Thyroid gland (tissue), 4 donors: Measurements from ENCODE around the gene C11orf54.

ENCODE experiments used
- POLR2A ChIP-seq, 2 donors: fragments of 450-650 bp; IDR thresholded peaks; one replicate each; pipeline ENCODE4 v1.6.1; 2017; ENCODE audit warnings: antibody characterized with exemption in 2 of 2, mild to moderate bottlenecking in 2 of 2, moderate library complexity in 1 of 2
- TF ChIP-seq, protein P1 (sequence below), 6 experiments: fragments of 200-600 bp in 3 of 6; fragments of 450-650 bp in 3 of 6; sonication (generic) in 3 of 6; IDR thresholded peaks; one replicate each; pipeline ENCODE4 v1.5.1; 2016 to 2019; ENCODE audit warnings: antibody characterized with exemption in 6 of 6, mild to moderate bottlenecking in 2 of 6, inconsistent platforms in 1 of 6, moderate library complexity in 1 of 6

DNA sequence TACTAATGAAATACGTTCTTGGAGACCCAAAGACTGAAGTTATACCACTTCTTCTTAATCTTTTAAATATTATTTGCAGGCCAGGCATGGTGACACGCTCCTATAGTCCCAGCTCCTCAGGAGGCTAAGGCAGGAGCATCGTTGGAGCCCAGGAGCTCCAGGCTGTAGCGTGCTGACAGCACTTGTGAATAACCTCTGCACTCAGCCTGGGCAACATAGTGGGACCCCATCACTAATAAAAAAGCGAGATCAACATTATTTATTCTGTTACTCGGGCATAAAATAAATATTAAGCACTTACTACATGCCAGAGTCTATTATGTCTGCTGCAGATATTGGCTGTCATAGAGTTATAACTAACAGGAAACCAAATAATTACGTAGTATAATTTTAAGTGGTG is 41.9 kb downstream of the C11orf54 start:
- TF ChIP-seq, protein P1, sequence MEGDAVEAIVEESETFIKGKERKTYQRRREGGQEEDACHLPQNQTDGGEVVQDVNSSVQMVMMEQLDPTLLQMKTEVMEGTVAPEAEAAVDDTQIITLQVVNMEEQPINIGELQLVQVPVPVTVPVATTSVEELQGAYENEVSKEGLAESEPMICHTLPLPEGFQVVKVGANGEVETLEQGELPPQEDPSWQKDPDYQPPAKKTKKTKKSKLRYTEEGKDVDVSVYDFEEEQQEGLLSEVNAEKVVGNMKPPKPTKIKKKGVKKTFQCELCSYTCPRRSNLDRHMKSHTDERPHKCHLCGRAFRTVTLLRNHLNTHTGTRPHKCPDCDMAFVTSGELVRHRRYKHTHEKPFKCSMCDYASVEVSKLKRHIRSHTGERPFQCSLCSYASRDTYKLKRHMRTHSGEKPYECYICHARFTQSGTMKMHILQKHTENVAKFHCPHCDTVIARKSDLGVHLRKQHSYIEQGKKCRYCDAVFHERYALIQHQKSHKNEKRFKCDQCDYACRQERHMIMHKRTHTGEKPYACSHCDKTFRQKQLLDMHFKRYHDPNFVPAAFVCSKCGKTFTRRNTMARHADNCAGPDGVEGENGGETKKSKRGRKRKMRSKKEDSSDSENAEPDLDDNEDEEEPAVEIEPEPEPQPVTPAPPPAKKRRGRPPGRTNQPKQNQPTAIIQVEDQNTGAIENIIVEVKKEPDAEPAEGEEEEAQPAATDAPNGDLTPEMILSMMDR (IDR thresholded peaks at IDR 0.05): no peak
- no peak for TF ChIP-seq POLR2A (IDR thresholded peaks at IDR 0.05)
